CD14-positive monocyte (primary cell): ENCODE data around the gene HSPA6. TPM values are rescaled to one million over a fixed set of nuclear protein-coding genes. Genes with fewer than 3 reads are reported as not detected.
A peak's percentile ranks its signal among the peaks of the same experiment; 100 is the strongest.
"Not testable (repeated sequence)": the region's sequence is repeated elsewhere in the genome, so short reads cannot be mapped to it uniquely, and the experiment has no call there.

ENCODE experiments used
- DNase-seq, 3 donors: peaks; one replicate each; pipeline ENCODE4 v3.0.0-alpha.2; 2011 to 2022
- H2AFZ ChIP-seq: 2 replicates; pipeline ENCODE4 v1.6.0; 2012; ENCODE audit warnings: mild to moderate bottlenecking, low read depth, low read length, inconsistent platforms; ENCODE audit not compliant: insufficient read depth, poor library complexity, severe bottlenecking
- H3K27ac ChIP-seq, 2 donors: 1 replicate in 1 of 2; 2 replicates in 1 of 2; pipeline ENCODE4 v1.5.1; 2012 to 2013; ENCODE audit warnings: low read length in 2 of 2, control low read depth in 1 of 2, inconsistent platforms in 1 of 2, low read depth in 1 of 2, mild to moderate bottlenecking in 1 of 2
- H3K27me3 ChIP-seq, 2 donors: one replicate each; pipeline versions ENCODE4 v1.6.0 to v1.6.1; 2011 to 2013; ENCODE audit warnings: low read length in 2 of 2; ENCODE audit not compliant: control insufficient read depth in 2 of 2, insufficient read depth in 2 of 2
- H3K36me3 ChIP-seq, 2 donors: replicated peaks in 1 of 2; 1 replicate in 1 of 2; 2 replicates in 1 of 2; pipeline versions ENCODE4 v1.5.1 to v1.6.1; 2012 to 2013; ENCODE audit warnings: low read length in 2 of 2, control low read depth in 1 of 2, inconsistent platforms in 1 of 2, mild to moderate bottlenecking in 1 of 2; ENCODE audit not compliant: insufficient read depth in 2 of 2, control insufficient read depth in 1 of 2
- H3K4me1 ChIP-seq, 2 donors: 1 replicate in 1 of 2; 2 replicates in 1 of 2; pipeline versions ENCODE4 v1.5.1 to v1.6.1; 2012 to 2013; ENCODE audit warnings: low read length in 2 of 2, control low read depth in 1 of 2, inconsistent platforms in 1 of 2, mild to moderate bottlenecking in 1 of 2, moderate library complexity in 1 of 2; ENCODE audit not compliant: insufficient read depth in 2 of 2, control insufficient read depth in 1 of 2
- H3K4me2 ChIP-seq: replicated peaks from 2 replicates; pipeline ENCODE3; 2012; ENCODE audit warnings: low read length, moderate library complexity, mild to moderate bottlenecking; ENCODE audit not compliant: poor library complexity, severe bottlenecking; ENCODE audit errors: extremely low read depth
- H3K4me3 ChIP-seq, 3 experiments: fragments of 200-600 bp in 1 of 3; sonication (generic) in 1 of 3; replicated peaks in 1 of 3; 1 replicate in 2 of 3; 2 replicates in 1 of 3; pipeline ENCODE4 v1.5.1; 2011 to 2013; ENCODE audit warnings: low read length in 3 of 3, mild to moderate bottlenecking in 3 of 3, control low read depth in 2 of 3, low read depth in 2 of 3, inconsistent platforms in 1 of 3, moderate library complexity in 1 of 3
- H3K79me2 ChIP-seq: 2 replicates; pipeline ENCODE4 v1.6.0; 2012; ENCODE audit warnings: mild to moderate bottlenecking, control low read depth, inconsistent platforms, low read length, moderate library complexity; ENCODE audit not compliant: insufficient read depth
- H3K9ac ChIP-seq: 2 replicates; pipeline ENCODE4 v1.6.0; 2017; ENCODE audit warnings: low read length, mild to moderate bottlenecking; ENCODE audit not compliant: insufficient read depth, poor library complexity, severe bottlenecking
- H3K9me3 ChIP-seq, 2 donors: replicated peaks in 1 of 2; 1 replicate in 1 of 2; 2 replicates in 1 of 2; pipeline versions ENCODE4 v1.5.1 to v1.6.1; 2012 to 2013; ENCODE audit warnings: low read length in 2 of 2, control low read depth in 1 of 2; ENCODE audit not compliant: control insufficient read depth in 1 of 2, insufficient read depth in 1 of 2
- H4K20me1 ChIP-seq: 2 replicates; pipeline ENCODE4 v1.6.0; 2012; ENCODE audit warnings: mild to moderate bottlenecking, low read length, control low read depth, moderate library complexity; ENCODE audit not compliant: insufficient read depth
- H3K27ac Mint-ChIP-seq, 7 donors: one replicate each; pipeline ENCODE4 v1.8.0; 2020; ENCODE audit warnings: mild to moderate bottlenecking in 7 of 7, mixed read lengths in 7 of 7, moderate library complexity in 6 of 7, inconsistent platforms in 2 of 7
- H3K27me3 Mint-ChIP-seq, 3 donors: one replicate each; pipeline ENCODE4 v1.8.0; 2021 to 2022; ENCODE audit warnings: low read depth in 3 of 3, mild to moderate bottlenecking in 3 of 3, mixed read lengths in 3 of 3, moderate library complexity in 3 of 3, inconsistent platforms in 1 of 3
- H3K36me3 Mint-ChIP-seq, 2 donors: one replicate each; pipeline ENCODE4 v1.8.0; 2020; ENCODE audit warnings: mixed read lengths in 2 of 2, inconsistent platforms in 1 of 2, mild to moderate bottlenecking in 1 of 2
- H3K4me1 Mint-ChIP-seq: one replicate; pipeline ENCODE4 v1.8.0; 2020; ENCODE audit warnings: mild to moderate bottlenecking, mixed read lengths
- H3K4me3 Mint-ChIP-seq, 2 donors: one replicate each; pipeline ENCODE4 v1.8.0; 2020; ENCODE audit warnings: mild to moderate bottlenecking in 2 of 2, mixed read lengths in 2 of 2, moderate library complexity in 1 of 2
- H3K9me3 Mint-ChIP-seq, 7 donors: one replicate each; pipeline ENCODE4 v1.8.0; 2020 to 2022; ENCODE audit warnings: mixed read lengths in 7 of 7, mild to moderate bottlenecking in 6 of 7, moderate library complexity in 6 of 7, inconsistent platforms in 2 of 7
- WGBS: methylation state at CpG from one replicate; pipeline ENCODE4 v1.1.5; 2013; ENCODE audit warnings: missing lambda C conversion rate; ENCODE audit not compliant: insufficient coverage; 5-methylcytosine and 5-hydroxymethylcytosine counted together
- intact Hi-C, 2 donors: fragments of 100-400 bp; cut with micrococcal nuclease; formaldehyde crosslinking; loops; one replicate each; pipeline versions ENCODE4 v1.15.0 to v1.15.1; 2023
- polyA plus RNA-seq, 3 donors: library from polyadenylated mRNA; depleted of rRNA in 1 of 3; unstranded in 2 of 3; stranded (reverse) in 1 of 3; fragments of 300-500 nt in 2 of 3; fragments of >200 nt in 1 of 3; fragmentation: Illumina TruSeq in 2 of 3; gene quantifications; 1 replicate in 2 of 3; 2 replicates in 1 of 3; pipeline ENCODE4 v1.2.3, GENCODE V29; 2012 to 2021
- TF ChIP-seq, protein P1 (sequence below): fragments of 200-600 bp; IDR thresholded peaks from one replicate; pipeline ENCODE4 v1.8.0; 2022; ENCODE audit warnings: antibody characterized with exemption, mild to moderate bottlenecking

Gene HSPA6
- polyA plus RNA-seq, 3 donors: 3.4 to 37.5 (median 19.3) TPM

DNA sequence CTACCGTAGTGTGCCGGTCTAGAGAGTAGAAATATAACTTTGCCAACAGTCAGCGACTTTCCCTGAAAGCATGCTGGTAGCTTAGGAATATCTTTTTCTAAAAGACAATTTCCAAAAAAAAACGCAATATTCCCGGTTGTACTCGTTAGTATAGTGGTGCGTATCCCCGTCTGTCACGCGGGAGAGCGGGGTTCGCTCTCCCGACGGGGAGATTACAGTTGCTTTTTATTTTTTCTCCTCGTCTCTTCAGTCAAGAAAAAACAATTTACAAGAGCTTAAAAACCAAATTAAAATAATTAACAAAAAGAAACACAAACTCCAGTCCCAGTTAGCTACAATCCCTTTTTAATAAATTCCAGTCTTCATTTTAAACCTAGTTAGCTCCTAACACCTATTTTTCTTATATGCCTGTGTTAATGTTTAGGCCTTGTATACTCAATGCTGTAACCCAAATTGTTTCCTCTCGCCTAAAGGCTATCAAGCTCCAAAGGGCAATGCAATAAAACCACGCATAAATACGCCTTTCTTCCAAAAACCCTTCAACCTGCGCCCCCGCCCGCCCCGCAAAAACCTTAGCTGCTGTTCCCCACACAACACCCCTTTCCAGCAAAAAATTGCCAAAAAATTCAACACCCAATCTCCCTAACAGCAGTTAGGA lies 7.8 kb downstream of the HSPA6 start:
- Histone ChIP-seq H3K36me3 (no peaks in the 10 kb centered on the region), H3K79me2 (no peaks in the 10 kb centered on the region), H2AFZ (peak overlapping the region; percentile 7), H3K4me1 (peaks cover 42 to 46% of the 10 kb centered on the region in 2 donors), H3K9me3 (no peaks in the 10 kb centered on the region), H3K27ac (peak overlapping the region; percentile 66 to 68), H4K20me1 (no peaks in the 10 kb centered on the region), H3K4me2 (peak overlapping the region; percentile 57), H3K9ac (no peak overlapping the region), H3K4me3 (peak overlapping the region in 1 of 3 experiments; percentile 25), H3K27me3 (no peaks in the 10 kb centered on the region)
- peak overlapping the region in 5 of 7 donors; percentile 74 to 81 (median 78) for H3K27ac Mint-ChIP-seq
- H3K27me3 Mint-ChIP-seq: no peaks in the 10 kb centered on the region
- intact Hi-C loops: no loop called here
- peaks cover 0 to 3% (median 0%) of the 10 kb centered on the region in 7 donors for H3K9me3 Mint-ChIP-seq
- WGBS: 91% methylated on average over 13 of the region's 22 CpGs
- peaks cover 41% of the 10 kb centered on the region for H3K4me1 Mint-ChIP-seq
- no peak for DNase-seq
- no peaks in the 10 kb centered on the region for H3K36me3 Mint-ChIP-seq
- H3K4me3 Mint-ChIP-seq: peak overlapping the region; percentile 24 to 65
- TF ChIP-seq, protein P1, sequence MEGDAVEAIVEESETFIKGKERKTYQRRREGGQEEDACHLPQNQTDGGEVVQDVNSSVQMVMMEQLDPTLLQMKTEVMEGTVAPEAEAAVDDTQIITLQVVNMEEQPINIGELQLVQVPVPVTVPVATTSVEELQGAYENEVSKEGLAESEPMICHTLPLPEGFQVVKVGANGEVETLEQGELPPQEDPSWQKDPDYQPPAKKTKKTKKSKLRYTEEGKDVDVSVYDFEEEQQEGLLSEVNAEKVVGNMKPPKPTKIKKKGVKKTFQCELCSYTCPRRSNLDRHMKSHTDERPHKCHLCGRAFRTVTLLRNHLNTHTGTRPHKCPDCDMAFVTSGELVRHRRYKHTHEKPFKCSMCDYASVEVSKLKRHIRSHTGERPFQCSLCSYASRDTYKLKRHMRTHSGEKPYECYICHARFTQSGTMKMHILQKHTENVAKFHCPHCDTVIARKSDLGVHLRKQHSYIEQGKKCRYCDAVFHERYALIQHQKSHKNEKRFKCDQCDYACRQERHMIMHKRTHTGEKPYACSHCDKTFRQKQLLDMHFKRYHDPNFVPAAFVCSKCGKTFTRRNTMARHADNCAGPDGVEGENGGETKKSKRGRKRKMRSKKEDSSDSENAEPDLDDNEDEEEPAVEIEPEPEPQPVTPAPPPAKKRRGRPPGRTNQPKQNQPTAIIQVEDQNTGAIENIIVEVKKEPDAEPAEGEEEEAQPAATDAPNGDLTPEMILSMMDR: no peak

DNA sequence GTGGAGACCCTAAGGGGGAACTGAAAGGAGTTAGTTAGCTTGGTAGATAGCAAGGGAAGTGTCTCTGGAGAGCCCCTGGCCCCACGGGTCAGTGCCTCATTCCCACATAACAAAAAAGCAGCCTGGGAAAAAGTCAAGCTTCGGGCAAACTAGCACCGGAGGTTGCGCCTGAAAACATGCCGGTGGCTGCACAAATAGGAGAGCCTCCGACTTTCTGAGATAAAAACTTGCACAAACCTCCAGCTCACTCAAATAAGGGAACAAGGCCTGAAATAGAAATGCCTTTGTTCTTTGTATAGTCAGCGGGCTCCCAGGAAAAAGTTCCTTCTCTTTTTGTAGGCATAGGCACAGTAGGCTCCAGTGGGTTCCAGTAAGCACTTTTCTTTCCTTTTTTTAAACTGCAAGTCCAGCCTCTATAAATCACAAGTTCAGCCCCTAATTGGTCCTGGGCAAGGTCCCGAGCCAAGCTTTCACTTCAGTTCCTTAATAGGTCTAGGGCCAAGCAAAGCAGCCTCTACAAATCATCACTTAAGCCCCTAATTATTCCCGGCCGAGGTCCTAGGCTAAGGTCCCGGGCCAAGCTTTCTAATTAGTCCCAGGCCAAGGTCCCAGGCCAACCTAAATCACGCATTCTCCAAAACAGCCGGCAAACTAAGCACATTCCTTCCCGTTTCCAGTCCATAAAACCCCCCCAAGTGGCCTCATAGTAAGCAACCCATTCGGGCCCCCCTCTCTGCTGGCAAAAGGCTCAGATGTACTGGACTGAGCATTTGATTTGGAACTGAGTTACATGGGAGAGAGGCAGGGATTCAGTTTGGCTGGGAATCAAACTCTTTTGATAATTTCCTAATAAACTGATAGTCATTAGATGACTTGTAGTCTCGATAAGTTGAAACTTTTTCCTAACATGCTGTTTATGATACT lies 8.6 kb downstream of the HSPA6 start:
- Mint-ChIP-seq H3K27ac (peak overlapping the region; percentile 74 to 86 (median 80)), H3K4me3 (peak overlapping the region; percentile 49 to 65), H3K4me1 (peaks cover 40% of the 10 kb centered on the region)
- peak in 2 of 3 donors; percentile 33 to 46 for DNase-seq
- H3K9ac ChIP-seq, H3K27me3 ChIP-seq, H3K36me3 Mint-ChIP-seq, H4K20me1 ChIP-seq, intact Hi-C loops, H3K79me2 ChIP-seq, H3K36me3 ChIP-seq, H3K9me3 Mint-ChIP-seq, H3K27me3 Mint-ChIP-seq, H3K9me3 ChIP-seq: not testable (repeated sequence)
- 35% methylated on average over 5 of the region's 16 CpGs for WGBS
- Histone ChIP-seq H3K4me2 (peak overlapping the region; percentile 57), H3K4me1 (peaks cover 42 to 46% of the 10 kb centered on the region in 2 donors), H3K27ac (peak overlapping the region; percentile 66 to 68), H3K4me3 (peak overlapping the region in 1 of 3 experiments; percentile 25), H2AFZ (peak overlapping the region; percentile 7)

- not testable (repeated sequence) for H4K20me1 ChIP-seq, H3K9me3 ChIP-seq
Measured at GRCh38 chr1:161537068-161537669, 12.8 kb downstream of the HSPA6 start.

More at GRCh38 chr1:161537068-161537669, 12.8 kb downstream of the HSPA6 start:
- H3K79me2 ChIP-seq, H3K4me2 ChIP-seq, H3K27me3 ChIP-seq, H3K4me3 Mint-ChIP-seq, DNase-seq, H3K27ac Mint-ChIP-seq, H3K36me3 ChIP-seq, H3K9me3 Mint-ChIP-seq, H2AFZ ChIP-seq, H3K4me3 ChIP-seq, H3K36me3 Mint-ChIP-seq, intact Hi-C loops, H3K9ac ChIP-seq, H3K27ac ChIP-seq, H3K27me3 Mint-ChIP-seq: not testable (repeated sequence)
- peaks cover 27 to 33% of the 10 kb centered on the region in 2 donors for H3K4me1 ChIP-seq
- peaks cover 33% of the 10 kb centered on the region for H3K4me1 Mint-ChIP-seq
- no CpG with 5 or more reads among the region's 7 CpGs for WGBS
